ENCODE measurements around the gene RPIA.
"Not testable (repeated sequence)": the region's sequence is repeated elsewhere in the genome, so short reads cannot be mapped to it uniquely, and the experiment has no call there.

RPIA gene

DNA sequence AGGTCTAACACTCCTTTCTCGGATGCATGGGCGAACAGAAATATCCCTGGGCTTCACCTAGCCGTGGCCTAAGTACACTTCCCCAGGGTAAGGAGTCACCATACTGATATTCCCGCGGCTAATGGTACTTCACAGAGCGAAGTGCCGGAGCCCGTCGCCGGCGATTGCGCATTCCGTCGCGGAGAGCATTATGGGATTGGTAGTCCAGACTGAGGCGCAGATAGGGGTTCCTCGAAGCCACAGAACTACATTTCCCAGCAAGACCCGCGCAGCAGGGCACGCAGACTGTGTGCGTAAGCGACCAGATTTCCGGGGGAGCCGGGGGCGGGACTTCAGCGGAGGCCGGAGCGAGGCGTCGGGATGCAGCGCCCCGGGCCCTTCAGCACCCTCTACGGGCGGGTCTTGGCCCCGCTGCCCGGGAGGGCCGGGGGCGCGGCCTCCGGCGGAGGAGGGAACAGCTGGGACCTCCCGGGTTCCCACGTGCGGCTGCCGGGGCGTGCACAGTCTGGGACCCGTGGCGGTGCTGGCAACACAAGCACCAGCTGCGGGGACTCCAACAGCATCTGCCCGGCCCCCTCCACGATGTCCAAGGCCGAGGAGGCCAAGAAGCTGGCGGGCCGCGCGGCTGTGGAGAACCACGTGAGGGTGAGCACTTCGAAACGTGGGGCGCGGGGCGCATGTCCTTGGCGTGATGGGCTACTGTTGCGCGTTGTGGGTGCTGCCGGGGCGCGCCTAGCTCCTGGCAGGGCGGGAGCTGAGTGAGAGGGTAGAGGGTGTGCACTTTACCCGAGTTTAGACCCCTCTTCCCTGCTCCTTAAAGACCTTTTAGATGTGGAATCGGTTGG is at the start of gene RPIA:
RPIA (plus strand) TSS at position 335 of the 845 bp plus-strand sequence; CDS start at position 361, 26 bp downstream.
- DNase-seq (ENCODE audit: low spot score), result peak; percentile 99

DNA sequence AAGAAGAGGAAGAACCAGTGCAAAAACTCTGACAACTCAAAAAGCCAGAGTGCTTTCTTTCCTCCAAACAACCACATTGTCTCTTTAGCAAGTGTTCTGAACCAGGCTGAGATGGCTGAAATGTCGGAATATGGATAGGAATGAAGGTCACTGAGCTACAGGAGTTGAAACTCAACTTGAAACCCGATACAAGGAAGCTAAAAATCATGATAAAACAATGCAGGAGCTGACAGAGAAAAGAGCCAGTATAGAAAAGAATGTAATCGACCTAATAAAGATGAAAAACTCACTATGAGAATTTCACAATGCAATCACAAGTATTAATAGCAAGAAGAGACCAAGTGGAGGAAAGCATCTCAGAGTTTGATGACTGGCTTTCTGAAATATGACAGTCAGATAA is 49.2 kb upstream of the RPIA start:
- no peak for DNase-seq (ENCODE audit: low spot score)

DNA sequence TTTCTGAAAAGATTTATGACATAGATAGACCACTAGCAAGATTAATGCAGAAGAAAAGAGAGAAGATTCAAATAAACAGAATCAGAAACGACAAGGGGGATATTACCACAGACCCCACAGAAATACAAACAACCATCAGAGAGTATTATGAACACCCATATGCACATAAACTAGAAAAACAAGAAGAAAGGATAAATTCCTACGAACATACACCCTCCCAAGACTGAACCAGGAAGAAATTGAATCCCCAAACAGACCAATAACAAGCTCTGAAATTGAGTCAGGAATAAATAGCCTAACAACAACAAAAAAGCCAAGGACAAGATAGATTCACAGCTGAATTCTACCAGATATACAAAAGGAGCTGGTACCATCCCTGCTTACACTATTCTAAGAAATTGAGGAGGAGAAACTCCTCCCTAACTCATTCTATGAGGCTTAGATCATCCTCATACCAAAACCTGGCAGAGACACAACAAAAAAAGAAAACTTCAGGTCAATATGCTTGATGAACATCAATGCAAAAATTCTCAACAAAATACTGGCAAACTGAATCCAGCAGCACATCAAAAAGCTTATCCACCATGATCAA is 46.1 kb upstream of the RPIA start:
- not testable (repeated sequence) for DNase-seq (ENCODE audit: low spot score)

DNA sequence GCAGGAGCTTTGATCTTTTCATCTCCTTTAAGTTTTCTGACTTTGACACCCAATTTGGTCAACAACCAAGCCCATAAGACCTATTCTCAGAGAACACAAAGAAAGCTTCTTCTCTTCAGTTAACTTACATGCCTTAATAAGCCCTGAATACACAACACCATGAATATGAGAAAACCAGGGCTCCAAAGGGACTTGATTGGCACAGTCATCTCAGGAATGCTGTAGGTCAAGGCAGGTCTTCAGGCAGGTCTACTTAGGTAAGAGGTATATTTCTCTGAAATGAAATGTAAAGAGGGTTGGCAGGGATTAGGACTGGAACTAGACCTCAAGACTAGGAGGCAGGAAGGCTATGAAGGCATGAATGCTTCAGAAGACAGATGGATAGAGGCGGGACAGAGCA is 39.8 kb upstream of the RPIA start:
- no peak for DNase-seq (ENCODE audit: low spot score)

DNA sequence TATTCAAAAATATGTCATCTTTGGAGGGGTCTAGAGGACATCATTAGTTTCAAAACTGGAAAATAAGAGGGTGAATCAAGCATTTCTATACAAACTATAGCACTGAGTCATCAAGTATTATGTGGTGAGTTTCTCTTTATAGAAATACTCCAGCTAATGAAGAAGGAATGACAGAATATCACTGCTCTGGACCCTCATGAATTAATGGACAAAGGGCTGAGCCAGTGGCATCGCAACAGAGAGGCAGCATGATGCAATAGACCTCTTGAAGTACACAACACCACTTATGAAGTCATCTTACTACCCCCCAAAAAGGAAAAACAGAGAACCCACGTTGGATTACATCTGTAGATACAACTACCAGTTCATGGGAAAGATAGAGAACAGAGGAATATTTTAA is 36.8 kb upstream of the RPIA start:
- DNase-seq (ENCODE audit: low spot score), result no peak

DNA sequence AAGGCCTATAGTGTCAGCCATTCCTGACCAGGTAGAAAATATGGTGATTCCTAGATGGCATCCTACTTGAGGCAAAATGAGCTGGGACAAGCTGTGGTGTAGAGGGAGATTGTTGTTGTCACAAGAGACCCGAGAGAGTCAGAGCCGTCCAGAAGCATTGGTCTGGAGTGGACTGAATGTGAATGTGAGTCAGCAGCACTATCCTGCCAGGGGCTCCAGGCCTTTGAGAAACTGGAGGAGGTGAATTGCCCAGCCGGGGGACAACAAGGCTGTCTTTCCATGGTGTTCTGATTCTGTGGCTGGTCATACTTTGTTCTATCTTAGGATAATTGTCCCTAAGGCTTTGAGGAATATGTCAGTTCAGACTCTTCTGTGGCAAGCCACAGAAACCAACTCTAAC is 34.8 kb upstream of the RPIA start:
- DNase-seq (ENCODE audit: low spot score), result no peak

DNA sequence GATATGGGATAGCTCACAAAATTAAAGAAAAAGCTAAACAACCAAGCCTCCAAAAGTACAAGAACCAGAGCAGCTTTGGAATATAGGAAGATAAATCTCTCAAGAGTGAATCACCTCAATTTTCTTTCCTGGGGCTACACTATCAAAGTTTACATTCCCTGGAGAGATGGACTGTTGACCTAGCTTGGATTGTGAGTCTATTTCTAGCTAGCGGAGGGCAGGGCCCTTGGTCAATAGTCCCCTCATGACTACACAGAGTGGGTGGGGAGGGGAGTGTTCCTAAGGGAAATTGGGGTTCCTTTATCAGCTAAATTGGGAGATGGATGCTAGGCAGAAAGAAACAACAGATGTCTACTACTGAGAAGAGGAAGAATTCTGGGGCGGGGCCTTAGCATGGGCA is 34.3 kb upstream of the RPIA start:
- no peak for DNase-seq (ENCODE audit: low spot score)

DNA sequence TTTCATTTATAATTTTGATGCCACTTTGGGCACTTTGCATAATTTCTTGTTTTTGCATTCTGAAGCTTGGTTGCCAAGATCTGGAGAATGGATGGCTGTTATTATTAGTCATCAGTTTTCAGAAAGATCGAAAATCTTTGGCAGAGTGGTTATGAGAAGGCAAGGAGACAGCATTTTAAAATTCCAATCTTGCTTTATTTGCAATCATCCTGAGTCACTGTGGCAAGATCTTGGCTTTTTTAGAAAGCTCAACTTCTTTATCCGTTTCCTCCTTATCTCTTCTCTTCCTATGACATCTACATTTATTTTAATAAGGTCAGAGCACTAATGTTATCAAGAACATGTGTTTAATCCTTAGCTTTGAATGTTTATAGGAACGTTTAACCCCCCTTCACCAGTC is 33.1 kb upstream of the RPIA start:
- no peak for DNase-seq (ENCODE audit: low spot score)

DNA sequence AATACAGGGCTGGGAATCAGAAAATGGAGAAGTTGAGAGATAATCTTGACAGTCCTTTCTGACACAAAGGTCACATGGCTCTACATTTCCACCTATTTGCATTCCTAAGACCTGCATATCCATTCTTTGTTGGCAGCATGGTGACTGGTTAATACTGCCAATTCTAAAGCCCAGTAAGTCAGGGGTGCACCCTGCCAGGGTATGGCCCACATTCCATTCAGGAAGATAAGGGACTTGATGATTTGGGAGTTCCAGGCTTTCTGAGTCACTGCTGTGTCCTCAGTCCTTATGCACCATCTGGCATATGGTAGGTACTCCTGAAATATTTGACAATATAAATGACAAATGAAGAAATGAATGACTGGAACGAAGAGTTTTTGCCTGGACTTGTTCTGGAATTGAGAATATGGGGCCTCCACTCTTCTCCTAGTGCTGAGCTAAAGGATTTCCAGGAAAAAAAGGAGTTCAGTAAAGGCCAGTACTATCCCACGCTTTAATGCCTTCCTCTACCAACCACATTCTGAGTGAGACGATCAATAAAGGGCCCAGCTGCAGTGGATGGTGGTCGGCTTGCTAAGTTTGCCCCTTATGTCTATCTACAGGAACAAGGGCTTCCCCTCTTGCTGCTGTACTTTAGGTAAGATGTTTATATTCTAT is 32.5 kb upstream of the RPIA start:
- no peak for DNase-seq (ENCODE audit: low spot score)

DNA sequence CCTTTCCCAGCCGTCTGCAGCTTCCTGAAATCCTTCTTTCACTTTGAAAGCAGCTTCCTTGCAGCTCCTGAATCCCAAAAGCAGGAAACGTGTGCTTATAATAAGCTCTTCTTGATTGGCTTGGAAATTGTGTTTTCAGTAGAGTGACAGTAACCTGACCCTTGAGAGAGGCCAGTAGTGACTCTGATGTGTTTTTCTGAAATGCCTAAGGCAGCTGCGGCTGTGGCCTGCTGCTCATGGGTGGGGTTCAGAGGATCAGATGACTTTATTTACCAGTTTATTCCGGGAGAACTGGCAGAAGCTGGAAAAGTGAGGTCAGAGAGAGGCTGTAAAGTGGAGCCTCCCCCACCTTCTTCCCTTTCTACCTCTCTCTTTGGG is 31.9 kb upstream of the RPIA start:
- DNase-seq (ENCODE audit: low spot score), result no peak

DNA sequence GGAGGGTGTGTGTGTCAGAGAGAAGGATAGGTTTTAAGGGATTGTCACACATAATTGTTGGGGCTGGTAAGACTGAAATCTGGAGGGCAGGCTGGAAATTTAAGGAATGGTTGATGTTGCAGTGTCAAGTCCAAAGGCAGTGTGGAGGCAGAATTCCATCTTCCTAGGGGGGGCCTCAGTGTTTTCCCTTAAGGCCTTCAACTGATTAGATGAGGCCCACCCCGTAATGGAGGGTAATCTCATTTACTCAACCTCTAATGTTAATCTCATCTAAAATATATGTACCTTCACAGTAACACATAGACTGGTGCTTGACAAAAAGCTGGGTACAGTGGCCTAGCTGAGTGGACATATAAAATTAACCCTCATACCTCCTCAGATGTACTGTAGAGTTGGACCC is 30.9 kb upstream of the RPIA start:
- no peak for DNase-seq (ENCODE audit: low spot score)

DNA sequence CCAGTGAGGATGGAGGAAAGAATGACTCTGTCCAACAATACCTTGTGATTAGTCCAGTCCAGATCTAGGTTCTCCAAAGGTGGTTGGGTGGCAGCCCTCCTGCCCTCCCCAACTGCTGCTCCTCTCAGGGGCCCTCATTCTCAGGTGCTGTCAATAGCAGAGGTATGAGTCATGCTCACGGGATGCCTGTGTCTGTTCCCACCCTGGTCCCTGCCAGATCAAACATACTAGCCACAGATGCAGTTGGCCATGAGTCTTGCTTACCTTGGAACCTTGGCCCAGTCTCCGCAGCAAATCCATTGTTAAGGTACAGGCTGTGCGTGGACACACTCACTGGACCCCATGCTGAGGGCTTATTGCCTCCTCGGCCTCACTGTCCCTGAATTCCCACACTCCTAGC is 24.9 kb upstream of the RPIA start:
- no peak for DNase-seq (ENCODE audit: low spot score)

DNA sequence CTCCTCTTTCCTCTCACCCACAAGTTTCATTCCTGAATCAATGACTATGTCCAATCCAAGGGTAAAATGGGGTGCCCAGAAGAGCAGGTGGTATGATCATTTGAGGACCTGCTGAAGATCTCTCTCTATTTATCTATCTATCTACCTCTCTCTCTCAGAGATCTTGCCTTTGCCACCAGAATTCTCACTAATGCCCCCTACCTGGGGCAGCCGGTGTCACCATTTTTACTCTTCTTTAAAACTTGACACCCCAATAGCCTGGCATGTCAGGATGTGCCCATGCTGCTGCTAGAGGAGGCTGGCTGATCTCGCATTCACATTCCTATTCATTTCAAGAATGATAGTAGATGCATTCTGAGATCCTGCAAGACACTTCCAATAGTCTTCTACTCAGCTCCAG is 24.3 kb upstream of the RPIA start:
- no peak for DNase-seq (ENCODE audit: low spot score)

DNA sequence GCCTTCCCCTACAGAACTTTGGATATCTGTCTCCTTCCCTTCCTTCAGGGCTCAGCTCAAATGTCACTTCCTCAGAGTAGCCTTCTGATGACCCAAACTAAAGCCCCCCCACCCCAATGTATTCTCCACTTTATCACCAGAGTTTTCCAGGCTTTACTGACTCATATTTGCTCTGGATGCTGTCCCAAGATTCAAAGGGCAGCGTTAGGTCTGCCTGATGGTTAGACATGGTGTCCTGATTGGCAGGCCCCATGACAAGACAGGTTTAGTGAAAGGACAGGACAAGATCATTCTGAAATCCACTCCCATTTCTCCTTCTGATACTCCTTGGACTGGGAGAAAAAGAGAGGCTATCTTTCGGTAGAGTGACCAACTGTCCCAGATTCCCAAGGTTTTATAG is 22.6 kb upstream of the RPIA start:
- DNase-seq (ENCODE audit: low spot score), result no peak

DNA sequence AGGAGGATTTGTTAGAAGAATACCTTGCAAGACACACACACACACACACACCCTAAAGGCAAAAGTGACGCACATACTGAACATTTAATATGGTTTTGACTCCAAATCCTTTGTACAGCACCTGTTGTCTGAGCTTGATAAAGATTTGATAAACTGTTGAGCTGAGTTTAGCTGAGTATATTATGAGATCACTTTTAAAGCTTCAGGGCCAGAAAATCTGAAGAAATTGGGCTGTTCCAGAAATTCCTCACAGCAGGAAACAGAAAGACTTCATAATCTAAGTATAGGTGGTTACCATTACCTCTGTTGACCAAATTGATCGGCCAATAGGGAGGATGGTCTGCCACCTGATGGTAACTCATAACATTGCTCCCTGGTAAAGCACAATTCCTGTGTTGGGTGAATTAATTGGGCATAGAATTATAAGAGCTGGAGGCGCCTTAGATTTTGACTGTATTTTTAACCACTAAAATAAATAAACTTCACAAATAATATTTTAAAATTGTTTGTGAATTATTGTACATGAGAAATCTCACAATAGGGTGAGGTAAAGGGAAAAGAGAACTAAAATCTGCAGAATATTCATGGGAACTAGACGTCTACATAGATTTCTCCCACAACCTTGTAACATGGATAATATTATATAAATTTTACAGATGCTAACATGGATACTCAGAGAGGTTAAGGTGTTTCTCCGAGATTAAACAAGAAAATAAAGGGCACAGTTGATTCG is 21.8 kb upstream of the RPIA start:
- DNase-seq (ENCODE audit: low spot score), result peak; percentile 75

DNA sequence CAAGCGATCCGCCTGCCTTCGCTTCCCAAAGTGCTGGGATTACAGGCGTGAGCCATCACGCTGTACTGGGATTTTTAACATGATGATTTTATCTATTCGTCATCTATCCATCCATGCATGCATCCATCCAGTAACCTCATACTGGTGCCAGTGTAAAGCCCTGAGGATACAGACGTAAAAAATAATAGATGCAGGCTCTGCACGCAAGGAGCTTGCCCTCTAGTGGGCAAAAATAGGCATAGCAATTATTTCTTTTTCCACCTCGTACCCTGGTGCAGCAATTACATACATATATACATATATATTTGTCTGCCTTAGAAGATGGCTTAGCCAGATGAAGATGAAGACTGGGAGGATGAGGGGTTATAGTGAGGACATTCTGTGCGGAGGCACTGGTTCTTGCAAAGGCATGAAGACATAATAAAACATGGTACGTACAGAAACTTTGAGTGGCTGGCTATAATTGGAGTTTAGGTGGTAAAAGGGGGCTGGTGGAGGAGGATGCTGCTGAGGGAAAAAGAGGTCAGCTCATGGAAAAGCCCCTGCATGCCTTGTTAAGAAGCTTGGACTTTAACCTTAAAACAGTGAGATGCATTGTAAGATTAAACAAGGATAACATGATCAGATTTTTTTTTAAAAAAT is 19.6 kb upstream of the RPIA start:
- DNase-seq (ENCODE audit: low spot score), result peak; percentile 81

DNA sequence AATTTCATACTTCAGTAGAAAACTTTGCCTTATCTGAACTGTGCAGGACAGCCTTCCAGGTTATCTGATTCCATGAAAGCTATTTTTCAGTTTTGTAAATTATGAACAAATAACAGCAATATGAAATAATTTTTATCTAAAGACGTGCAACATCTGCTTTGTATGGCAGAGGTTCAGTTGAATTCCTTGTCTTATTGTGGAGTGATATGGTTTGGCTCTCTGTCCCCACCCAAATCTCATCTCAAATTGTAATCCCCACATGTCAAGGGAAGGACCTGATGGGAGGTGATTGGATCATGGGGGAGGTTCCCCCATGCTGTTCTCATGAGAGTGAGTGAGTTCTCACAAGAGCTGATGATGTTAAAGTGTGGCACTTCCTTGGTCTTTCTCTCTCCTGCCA is 18.1 kb upstream of the RPIA start:
- DNase-seq (ENCODE audit: low spot score), result no peak

DNA sequence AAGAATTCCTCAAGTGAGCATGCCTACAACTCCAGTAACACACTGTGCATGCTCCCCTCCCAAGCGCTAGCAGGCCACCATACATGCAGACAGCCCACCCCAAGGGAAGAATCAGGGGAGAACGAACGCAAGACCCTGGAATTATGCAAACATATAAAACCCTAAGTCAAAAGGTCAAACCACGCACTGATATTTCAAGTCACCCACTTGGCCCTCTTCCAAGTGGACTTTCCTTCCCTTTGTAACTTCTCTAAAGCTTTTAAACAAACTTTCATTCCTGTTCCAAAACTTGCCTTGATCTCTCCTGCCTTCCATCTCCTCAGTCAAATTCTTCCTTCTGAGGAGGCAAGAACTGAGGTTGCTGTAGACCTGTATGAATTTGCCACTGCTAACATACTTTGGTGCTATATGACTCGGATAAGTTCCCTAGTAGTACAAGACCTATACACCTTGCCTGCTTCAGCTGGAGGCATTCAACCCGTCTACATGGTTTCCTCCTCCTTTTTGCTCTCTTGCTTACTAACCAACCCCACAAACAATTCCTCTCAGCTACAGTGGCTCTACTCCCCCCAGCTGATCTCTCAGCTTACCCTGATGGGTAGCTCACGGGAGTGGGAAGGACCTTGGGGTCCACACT is 11.1 kb upstream of the RPIA start:
- no peak for DNase-seq (ENCODE audit: low spot score)

DNA sequence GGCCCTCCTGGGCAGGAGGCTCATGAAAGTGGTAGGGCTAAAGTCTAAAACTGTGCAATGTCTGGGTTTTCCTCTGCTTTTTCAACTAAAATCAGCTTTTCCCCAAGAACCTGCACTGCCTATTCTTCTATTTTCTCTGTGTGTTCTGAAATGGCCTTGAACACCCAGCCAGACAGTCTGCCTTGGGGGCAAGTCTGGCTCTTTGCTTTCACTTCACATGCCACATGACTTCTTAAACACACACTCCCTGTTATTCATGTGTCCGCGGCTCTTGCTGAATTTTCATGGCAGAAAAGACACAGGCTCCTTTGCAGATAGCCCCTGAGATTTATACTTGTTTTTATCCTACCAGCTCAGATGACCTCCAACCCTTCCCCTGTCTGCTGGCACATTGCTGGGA is 10.6 kb upstream of the RPIA start:
- DNase-seq (ENCODE audit: low spot score), result no peak

DNA sequence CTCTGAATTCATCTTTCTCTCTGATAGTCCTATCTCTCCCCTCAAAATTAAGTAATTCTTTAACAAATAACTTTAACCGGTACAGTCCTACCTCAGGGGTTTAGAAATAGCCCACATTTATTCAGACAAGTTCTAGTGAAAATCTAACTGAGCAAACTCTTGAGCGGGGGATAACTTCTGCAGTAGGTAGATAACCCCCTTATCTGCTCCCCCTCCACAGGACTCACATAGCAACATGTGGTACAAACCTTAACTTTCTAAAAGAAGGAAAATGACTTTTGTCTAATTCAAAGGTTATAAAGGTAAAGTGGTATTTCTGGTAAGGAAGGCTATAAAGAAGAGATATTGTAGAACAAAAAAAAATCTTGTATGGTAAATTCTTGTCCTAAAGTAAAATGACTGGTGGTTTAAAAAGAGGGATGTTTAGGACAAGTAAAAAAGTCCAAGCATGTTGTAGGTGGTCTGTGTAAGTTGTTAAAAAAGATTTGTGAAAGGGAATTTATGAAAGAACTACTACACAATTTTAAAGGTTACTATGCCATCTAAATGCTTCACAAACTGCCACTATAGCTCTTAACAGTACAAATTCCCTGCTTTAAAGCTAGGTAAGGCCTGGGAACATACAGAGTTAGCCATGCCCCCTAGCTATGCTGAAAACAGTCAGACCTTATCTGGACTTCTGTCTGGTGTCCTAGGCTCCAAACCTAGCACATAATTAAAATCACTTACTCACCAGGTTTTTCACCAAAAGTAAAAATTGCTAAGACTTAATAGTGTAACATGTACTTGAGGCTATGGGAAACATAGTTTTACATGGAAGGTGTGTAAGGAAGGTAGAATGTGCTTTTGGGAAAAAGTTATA is 8.1 kb upstream of the RPIA start:
- peak; percentile 28 for DNase-seq (ENCODE audit: low spot score)

DNA sequence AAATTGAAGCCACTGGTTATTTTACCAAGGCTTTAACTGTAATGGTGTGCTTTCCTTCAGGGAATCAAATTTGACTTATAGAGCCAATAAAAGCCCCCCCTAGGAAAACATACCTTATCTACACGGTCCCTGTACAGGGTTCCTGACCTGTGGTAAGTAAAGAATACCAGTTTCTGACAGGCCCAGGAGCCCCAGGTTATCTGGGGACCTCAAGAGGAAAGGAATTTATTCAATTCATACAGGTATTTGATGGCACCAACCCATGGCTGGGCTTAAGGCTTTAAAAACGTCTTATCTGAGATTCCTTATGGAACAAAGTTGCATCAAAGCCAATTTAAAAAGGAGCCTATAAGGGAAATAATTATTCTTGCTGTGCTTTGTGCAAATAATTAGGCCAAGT is 7.0 kb upstream of the RPIA start:
- no peak for DNase-seq (ENCODE audit: low spot score)
